HL-60 (cell line): ENCODE data around the gene ZNF470.

ENCODE experiments used
- CTCF ChIP-seq: IDR thresholded peaks from one replicate; pipeline ENCODE4 v1.5.1; 2011; ENCODE audit warnings: low read length, control low read depth, inconsistent platforms; ENCODE audit not compliant: insufficient read depth
- GABPA ChIP-seq: IDR thresholded peaks from 2 replicates; pipeline ENCODE4 v1.6.1; 2012; ENCODE audit warnings: low read depth
- POLR2AphosphoS5 ChIP-seq: IDR thresholded peaks from 2 replicates; pipeline ENCODE4 v1.6.1; 2012; ENCODE audit warnings: low read depth
- REST ChIP-seq: IDR thresholded peaks from 2 replicates; pipeline ENCODE4 v1.6.1; 2012; ENCODE audit warnings: low read depth; ENCODE audit not compliant: insufficient replicate concordance
- SPI1 ChIP-seq: IDR thresholded peaks from 2 replicates; pipeline ENCODE4 v1.6.1; 2012; ENCODE audit warnings: low read depth, mild to moderate bottlenecking, borderline replicate concordance

GRCh38 chr19:56619121-56619520, 51.9 kb downstream of the ZNF470 start:
- TF ChIP-seq CTCF (no peak), POLR2AphosphoS5 (no peak), GABPA (no peak), REST (no peak), SPI1 (no peak)
